Mesendoderm (in vitro differentiated cells): ENCODE results near the gene ZBTB40.

Experiments
- DNase-seq: peaks from one replicate; pipeline ENCODE4 v3.0.0; 2013
- H2AK5ac ChIP-seq: 2 replicates; pipeline ENCODE4 v1.6.1; 2013; ENCODE audit warnings: low read length, inconsistent platforms
- H2BK120ac ChIP-seq: 2 replicates; pipeline ENCODE4 v1.6.1; 2013; ENCODE audit warnings: low read depth, mild to moderate bottlenecking, low read length, moderate library complexity, mixed read lengths
- H2BK15ac ChIP-seq: replicated peaks from 2 replicates; pipeline ENCODE4 v1.6.1; 2013; ENCODE audit warnings: low read depth, mild to moderate bottlenecking, moderate library complexity
- H2BK5ac ChIP-seq: 2 replicates; pipeline ENCODE4 v1.6.1; 2013; ENCODE audit warnings: low read length, inconsistent platforms
- H3K18ac ChIP-seq: 2 replicates; pipeline ENCODE4 v1.6.1; 2013; ENCODE audit warnings: mild to moderate bottlenecking, low read length, mixed read lengths
- H3K23ac ChIP-seq: one replicate; pipeline ENCODE4 v1.6.1; 2013; ENCODE audit warnings: low read length
- H3K27ac ChIP-seq: 2 replicates; pipeline ENCODE4 v1.5.1; 2013; ENCODE audit warnings: low read depth, mild to moderate bottlenecking, inconsistent platforms, low read length, moderate library complexity
- H3K27me3 ChIP-seq: 2 replicates; pipeline ENCODE4 v1.6.1; 2013; ENCODE audit warnings: low read length, control low read depth, mild to moderate bottlenecking, inconsistent platforms; ENCODE audit not compliant: insufficient read depth, poor library complexity
- H3K36me3 ChIP-seq: 2 replicates; pipeline ENCODE4 v1.6.1; 2013; ENCODE audit warnings: low read length, inconsistent platforms; ENCODE audit not compliant: control insufficient read depth, insufficient read depth
- H3K4ac ChIP-seq: one replicate; pipeline ENCODE4 v1.6.1; 2013; ENCODE audit warnings: low read depth, mild to moderate bottlenecking, low read length, moderate library complexity
- H3K4me1 ChIP-seq: 2 replicates; pipeline ENCODE4 v1.6.1; 2013; ENCODE audit warnings: low read depth, low read length, inconsistent platforms; ENCODE audit not compliant: control insufficient read depth
- H3K4me2 ChIP-seq: 2 replicates; pipeline ENCODE4 v1.6.1; 2013; ENCODE audit warnings: low read length
- H3K4me3 ChIP-seq: 2 replicates; pipeline ENCODE4 v1.5.1; 2013; ENCODE audit warnings: mild to moderate bottlenecking, low read length
- H3K56ac ChIP-seq: one replicate; pipeline ENCODE4 v1.6.1; 2013; ENCODE audit warnings: low read length
- H3K79me1 ChIP-seq: 2 replicates; pipeline ENCODE4 v1.6.1; 2013; ENCODE audit warnings: low read length, inconsistent platforms
- H3K79me2 ChIP-seq: 2 replicates; pipeline ENCODE4 v1.6.1; 2013; ENCODE audit warnings: mild to moderate bottlenecking, low read length; ENCODE audit not compliant: control insufficient read depth, insufficient read depth
- H3K9ac ChIP-seq: 2 replicates; pipeline ENCODE4 v1.6.1; 2013; ENCODE audit warnings: low read length, inconsistent platforms
- H4K5ac ChIP-seq: one replicate; pipeline ENCODE4 v1.6.1; 2013; ENCODE audit warnings: low read length
- H4K8ac ChIP-seq: one replicate; pipeline ENCODE4 v1.6.1; 2013; ENCODE audit warnings: low read depth, mild to moderate bottlenecking, control low read depth, low read length, moderate library complexity
- WGBS: extraction: QIAGEN DNeasy Blood & Tissue Kit; methylation state at CpG from one replicate; pipeline ENCODE4 v1.1.7; 2013; ENCODE audit warnings: low lambda C conversion rate, missing lambda C conversion rate; ENCODE audit not compliant: insufficient coverage; ENCODE audit errors: extremely low coverage; 5-methylcytosine and 5-hydroxymethylcytosine counted together

Gene ZBTB40

GRCh38 chr1:22521692-22522091 lies 70.0 kb downstream of the ZBTB40 start:
- no CpG with 5 or more reads among the region's 4 CpGs for WGBS
- no peak overlapping the region for H2AK5ac ChIP-seq
- peaks cover 2% of the 10 kb centered on the region for H3K36me3 ChIP-seq

DNA sequence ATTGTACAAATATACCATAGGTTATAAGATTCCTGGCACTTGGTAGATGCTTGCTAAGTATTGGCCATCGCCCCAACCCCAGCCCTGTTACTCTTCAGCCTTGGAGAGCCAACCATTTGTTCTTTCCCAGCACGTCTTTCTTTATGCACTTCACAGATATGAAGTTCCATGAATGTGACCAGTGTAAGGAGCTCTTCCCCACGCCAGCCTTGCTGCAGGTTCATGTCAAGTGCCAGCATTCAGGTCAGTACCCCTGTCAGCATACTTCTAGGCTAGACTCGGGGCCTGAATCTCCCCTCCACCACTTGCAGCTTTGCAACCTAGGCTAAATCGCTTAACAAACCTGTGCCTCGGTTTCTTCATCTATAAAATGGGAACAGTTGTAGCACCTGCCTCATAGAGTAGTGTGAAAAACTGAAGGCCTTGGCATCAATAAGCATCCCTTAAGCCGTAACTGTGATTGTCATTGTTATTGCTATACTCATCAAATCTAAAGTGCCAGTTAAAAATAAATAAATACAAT lies 70.6 kb downstream of the ZBTB40 start:
- Histone ChIP-seq H4K5ac (no peak overlapping the region), H2BK120ac (no peak overlapping the region), H2BK15ac (no peak overlapping the region), H2AK5ac (no peak overlapping the region), H3K27me3 (no peaks in the 10 kb centered on the region), H3K9ac (no peak overlapping the region), H3K4me1 (no peaks in the 10 kb centered on the region), H3K79me2 (no peaks in the 10 kb centered on the region), H3K79me1 (no peaks in the 10 kb centered on the region), H3K4me3 (no peak overlapping the region), H3K18ac (no peak overlapping the region), H2BK5ac (no peak overlapping the region), H3K56ac (no peak overlapping the region), H3K4ac (no peak overlapping the region), H3K36me3 (peaks cover 2% of the 10 kb centered on the region), H3K4me2 (no peak overlapping the region), H3K23ac (no peak overlapping the region), H4K8ac (no peak overlapping the region), H3K27ac (no peak overlapping the region)
- DNase-seq, result no peak
- no CpG with 5 or more reads among the region's 7 CpGs for WGBS

More at GRCh38 chr1:22521692-22522091, 70.0 kb downstream of the ZBTB40 start:
- Histone ChIP-seq H3K23ac (no peak overlapping the region), H4K5ac (no peak overlapping the region), H4K8ac (no peak overlapping the region), H3K18ac (no peak overlapping the region), H3K4ac (no peak overlapping the region), H3K79me1 (no peaks in the 10 kb centered on the region), H3K27ac (no peak overlapping the region), H2BK5ac (no peak overlapping the region), H3K4me3 (no peak overlapping the region), H3K79me2 (no peaks in the 10 kb centered on the region), H3K9ac (no peak overlapping the region), H3K4me1 (no peaks in the 10 kb centered on the region), H2BK120ac (no peak overlapping the region), H3K27me3 (no peaks in the 10 kb centered on the region), H3K4me2 (no peak overlapping the region), H2BK15ac (no peak overlapping the region), H3K56ac (no peak overlapping the region)
- DNase-seq, result no peak

DNA sequence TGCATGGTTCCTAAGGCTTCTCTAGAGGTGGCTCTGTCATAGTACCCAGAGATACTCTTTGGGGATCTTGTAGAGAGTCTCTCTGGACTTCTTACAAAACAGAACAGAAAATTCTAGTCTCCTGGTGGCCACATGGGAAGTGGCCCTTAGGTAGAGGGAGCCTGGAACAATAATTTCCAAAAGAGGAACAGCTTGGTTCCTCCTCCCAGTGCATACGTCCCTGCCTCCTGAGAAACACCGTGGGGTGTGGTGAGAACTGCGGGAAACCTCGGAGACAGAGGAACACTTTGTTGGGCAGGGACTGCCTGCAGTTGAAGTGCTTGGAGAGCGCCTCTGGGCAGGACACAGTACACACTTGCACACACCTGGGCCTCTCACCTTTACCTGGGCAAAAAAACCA lies 72.8 kb downstream of the ZBTB40 start:
- no peak overlapping the region for H3K4me3 ChIP-seq
- no peak overlapping the region for H2BK15ac ChIP-seq
- no peak overlapping the region for H4K5ac ChIP-seq
- H3K18ac ChIP-seq, result no peak overlapping the region
- no CpG with 5 or more reads among the region's 5 CpGs for WGBS
- no peaks in the 10 kb centered on the region for H3K79me2 ChIP-seq
- no peak overlapping the region for H3K4ac ChIP-seq
- no peak overlapping the region for H2AK5ac ChIP-seq
- H3K27ac ChIP-seq, result no peak overlapping the region
- H3K9ac ChIP-seq, result no peak overlapping the region
- peaks cover 6% of the 10 kb centered on the region for H3K36me3 ChIP-seq
- no peak for DNase-seq
- H3K56ac ChIP-seq, result no peak overlapping the region
- no peak overlapping the region for H2BK120ac ChIP-seq
- H2BK5ac ChIP-seq, result no peak overlapping the region
- H3K79me1 ChIP-seq, result no peaks in the 10 kb centered on the region
- no peak overlapping the region for H3K4me2 ChIP-seq
- no peaks in the 10 kb centered on the region for H3K27me3 ChIP-seq
- H3K23ac ChIP-seq, result no peak overlapping the region
- no peaks in the 10 kb centered on the region for H3K4me1 ChIP-seq
- no peak overlapping the region for H4K8ac ChIP-seq

- Histone ChIP-seq H3K27me3 (no peaks in the 10 kb centered on the region), H3K4ac (no peak overlapping the region), H3K4me1 (no peaks in the 10 kb centered on the region), H2BK120ac (no peak overlapping the region), H2AK5ac (no peak overlapping the region), H3K4me2 (no peak overlapping the region), H4K8ac (no peak overlapping the region), H2BK15ac (no peak overlapping the region), H3K27ac (no peak overlapping the region), H4K5ac (no peak overlapping the region), H3K56ac (no peak overlapping the region), H3K4me3 (no peak overlapping the region), H2BK5ac (no peak overlapping the region), H3K23ac (no peak overlapping the region), H3K36me3 (peaks cover 6% of the 10 kb centered on the region), H3K79me2 (no peaks in the 10 kb centered on the region), H3K9ac (no peak overlapping the region), H3K79me1 (no peaks in the 10 kb centered on the region), H3K18ac (no peak overlapping the region)
- no peak for DNase-seq
- no CpG with 5 or more reads among the region's 3 CpGs for WGBS
Measured at GRCh38 chr1:22525211-22525610, 73.6 kb downstream of the ZBTB40 start.

DNA sequence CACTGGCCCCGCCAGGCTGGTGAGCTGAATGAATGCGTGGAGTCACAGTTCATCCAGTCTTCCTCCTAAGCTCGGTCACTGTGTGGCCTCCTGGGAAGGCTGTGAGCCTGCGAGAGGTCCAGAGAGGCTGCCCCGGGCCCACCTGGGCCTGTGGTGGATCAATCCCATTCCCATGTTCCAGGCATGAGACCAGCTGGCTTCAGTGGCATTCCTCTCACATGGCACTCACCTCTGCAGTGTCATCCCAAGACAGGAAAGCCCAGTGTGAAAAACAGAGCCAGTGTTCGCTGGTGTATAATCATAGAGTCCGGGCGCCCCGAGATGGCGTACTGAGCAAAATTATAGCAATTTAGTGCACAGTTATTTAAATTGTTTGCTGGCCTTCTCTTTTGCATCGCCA lies 74.0 kb downstream of the ZBTB40 start:
- Histone ChIP-seq H2AK5ac (no peak overlapping the region), H3K18ac (no peak overlapping the region), H3K23ac (no peak overlapping the region), H4K5ac (no peak overlapping the region), H3K27ac (no peak overlapping the region), H3K4me1 (no peaks in the 10 kb centered on the region), H2BK15ac (no peak overlapping the region), H3K27me3 (no peaks in the 10 kb centered on the region), H3K79me1 (no peaks in the 10 kb centered on the region), H3K4me2 (no peak overlapping the region), H2BK120ac (no peak overlapping the region), H3K79me2 (no peaks in the 10 kb centered on the region), H3K9ac (no peak overlapping the region), H2BK5ac (no peak overlapping the region), H3K4me3 (no peak overlapping the region), H3K56ac (no peak overlapping the region), H3K4ac (no peak overlapping the region), H3K36me3 (peaks cover 4% of the 10 kb centered on the region), H4K8ac (no peak overlapping the region)
- DNase-seq, result no peak
- no CpG with 5 or more reads among the region's 11 CpGs for WGBS

DNA sequence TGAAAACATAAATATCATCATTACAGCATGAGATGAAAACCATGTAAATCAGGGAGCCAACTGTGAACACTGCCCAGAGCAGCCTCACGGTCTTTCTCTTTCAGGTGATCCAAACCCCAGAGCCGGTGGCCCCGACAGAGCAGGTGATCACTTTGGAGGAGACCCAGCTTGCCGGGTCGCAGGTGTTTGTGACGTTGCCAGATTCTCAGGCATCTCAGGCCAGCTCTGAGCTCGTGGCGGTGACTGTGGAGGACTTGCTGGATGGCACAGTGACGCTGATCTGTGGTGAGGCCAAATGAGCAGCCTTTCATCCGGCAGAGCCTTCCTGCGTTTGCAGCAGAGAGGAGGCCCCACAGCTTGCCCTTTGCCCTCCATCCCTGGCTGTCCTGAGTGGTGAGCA lies 74.4 kb downstream of the ZBTB40 start:
- Histone ChIP-seq H3K79me1 (no peaks in the 10 kb centered on the region), H3K4ac (no peak overlapping the region), H2BK120ac (no peak overlapping the region), H3K36me3 (peaks cover 4% of the 10 kb centered on the region), H3K56ac (no peak overlapping the region), H3K79me2 (no peaks in the 10 kb centered on the region), H3K27ac (no peak overlapping the region), H4K5ac (no peak overlapping the region), H3K4me1 (no peaks in the 10 kb centered on the region), H3K9ac (no peak overlapping the region), H2AK5ac (no peak overlapping the region), H3K27me3 (no peaks in the 10 kb centered on the region), H2BK15ac (no peak overlapping the region), H3K23ac (no peak overlapping the region), H3K4me3 (no peak overlapping the region), H4K8ac (no peak overlapping the region), H3K4me2 (no peak overlapping the region), H2BK5ac (no peak overlapping the region), H3K18ac (no peak overlapping the region)
- no CpG with 5 or more reads among the region's 11 CpGs for whole genome bisulfite sequencing
- DNase-seq, result no peak
